ENCODE data around the gene LACTB.

- no peak for TF ChIP-seq CTCF (IDR thresholded peaks at IDR 0.05)
- TF ChIP-seq POLR2A (IDR thresholded peaks at IDR 0.05): no peak
Measured at GRCh38 chr15:63089260-63090043, 32.2 kb upstream of the LACTB start.
